ENCODE measurements around the gene LNPK. TPM values are rescaled to one million over a fixed set of nuclear protein-coding genes. Genes with fewer than 3 reads are reported as not detected.
A peak's percentile ranks its signal among the peaks of the same experiment; 100 is the strongest.

Gene LNPK
- total and polyA plus RNA-seq, 9 of the 15 experiments (the other 6 are each of a cell fraction or from before 2014, with no cell fraction given) = 6.4 to 40.4 (median 21.3) TPM

DNA sequence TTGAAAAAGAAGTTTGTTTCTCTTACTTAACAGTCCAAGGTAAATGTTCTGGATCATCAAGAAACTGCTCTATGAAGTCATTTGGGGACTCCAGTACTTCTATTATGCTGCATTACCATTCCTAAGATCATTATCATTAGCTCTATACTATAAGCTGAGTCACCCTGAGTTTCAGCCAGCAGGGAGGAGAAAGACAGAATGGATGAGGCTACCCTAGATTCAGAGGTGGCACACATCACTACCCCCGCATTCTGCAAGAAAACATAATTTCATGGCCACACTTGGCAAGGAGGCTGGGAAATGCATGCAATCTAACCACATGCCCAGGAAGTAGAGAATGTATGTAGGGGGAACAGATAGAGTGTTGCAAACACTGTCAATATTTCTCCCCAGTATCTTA lies 16.6 kb upstream of the LNPK start (continued):
- TF ChIP-seq, protein P1, sequence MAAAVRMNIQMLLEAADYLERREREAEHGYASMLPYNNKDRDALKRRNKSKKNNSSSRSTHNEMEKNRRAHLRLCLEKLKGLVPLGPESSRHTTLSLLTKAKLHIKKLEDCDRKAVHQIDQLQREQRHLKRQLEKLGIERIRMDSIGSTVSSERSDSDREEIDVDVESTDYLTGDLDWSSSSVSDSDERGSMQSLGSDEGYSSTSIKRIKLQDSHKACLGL (CRISPR knock-in tag; IDR thresholded peaks at IDR 0.05; ENCODE audit: borderline replicate concordance, poor library complexity, severe bottlenecking) = no peak
- no peak for TF ChIP-seq STAT5B (CRISPR knock-in tag; IDR thresholded peaks at IDR 0.05)

DNA sequence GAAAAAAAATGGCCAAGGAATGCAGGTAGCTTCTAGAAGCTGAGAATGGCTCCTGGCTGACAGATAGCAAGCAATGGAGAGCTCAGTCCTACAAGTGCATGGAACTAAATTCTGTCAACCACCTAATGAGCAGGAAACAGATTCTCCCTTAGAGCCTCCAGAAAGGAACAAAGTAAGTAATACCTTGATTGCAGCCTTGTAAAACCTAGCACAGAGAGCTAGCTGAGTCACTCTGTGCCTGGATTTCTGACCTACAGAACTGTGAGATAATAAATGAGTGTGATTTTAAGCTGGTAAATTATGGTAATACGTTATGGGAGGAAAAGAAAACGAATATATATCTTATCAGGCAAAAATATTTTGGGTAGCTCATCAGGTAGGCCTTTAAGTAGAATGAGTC lies 7.4 kb upstream of the LNPK start:
- no peaks in the 10 kb centered on the region for H3K36me3 ChIP-seq (ENCODE audit: control insufficient read depth, insufficient read depth, low read length)
- FAIRE-seq (no peak), DNase-seq (ENCODE audit: extremely low read depth in 1 of 4, low spot score in 3 of 4) (peak in 1 of 4 experiments; percentile 12), ATAC-seq (no peak)
- TF ChIP-seq NFE2 (IDR thresholded peaks at IDR 0.05; ENCODE audit: low read depth) = peak; percentile 31; the same call in 1 of the 2 replicates
- TF ChIP-seq NCOA6 (IDR thresholded peaks at IDR 0.05) = no peak
- TF ChIP-seq, protein P2, sequence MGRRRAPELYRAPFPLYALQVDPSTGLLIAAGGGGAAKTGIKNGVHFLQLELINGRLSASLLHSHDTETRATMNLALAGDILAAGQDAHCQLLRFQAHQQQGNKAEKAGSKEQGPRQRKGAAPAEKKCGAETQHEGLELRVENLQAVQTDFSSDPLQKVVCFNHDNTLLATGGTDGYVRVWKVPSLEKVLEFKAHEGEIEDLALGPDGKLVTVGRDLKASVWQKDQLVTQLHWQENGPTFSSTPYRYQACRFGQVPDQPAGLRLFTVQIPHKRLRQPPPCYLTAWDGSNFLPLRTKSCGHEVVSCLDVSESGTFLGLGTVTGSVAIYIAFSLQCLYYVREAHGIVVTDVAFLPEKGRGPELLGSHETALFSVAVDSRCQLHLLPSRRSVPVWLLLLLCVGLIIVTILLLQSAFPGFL (CRISPR knock-in tag; IDR thresholded peaks at IDR 0.05) = 0 out of 2 replicates have a peak, but pooled peaks have one; percentile 50
- peak; percentile 38 for TF ChIP-seq ZFP36 (IDR thresholded peaks at IDR 0.05; ENCODE audit: low read depth, low read length, partially characterized antibody)
- 0 out of 4 replicates have a peak, but pooled peaks of 1 of the 2 experiments have one; percentile 32 for TF ChIP-seq KDM1A (IDR thresholded peaks at IDR 0.05)
- TF ChIP-seq FOSL1 (tag; conservative IDR thresholded peaks at IDR 0.05) = 0 out of 2 replicates have a peak, but pooled peaks have one; percentile 17
- TF ChIP-seq, protein P3, sequence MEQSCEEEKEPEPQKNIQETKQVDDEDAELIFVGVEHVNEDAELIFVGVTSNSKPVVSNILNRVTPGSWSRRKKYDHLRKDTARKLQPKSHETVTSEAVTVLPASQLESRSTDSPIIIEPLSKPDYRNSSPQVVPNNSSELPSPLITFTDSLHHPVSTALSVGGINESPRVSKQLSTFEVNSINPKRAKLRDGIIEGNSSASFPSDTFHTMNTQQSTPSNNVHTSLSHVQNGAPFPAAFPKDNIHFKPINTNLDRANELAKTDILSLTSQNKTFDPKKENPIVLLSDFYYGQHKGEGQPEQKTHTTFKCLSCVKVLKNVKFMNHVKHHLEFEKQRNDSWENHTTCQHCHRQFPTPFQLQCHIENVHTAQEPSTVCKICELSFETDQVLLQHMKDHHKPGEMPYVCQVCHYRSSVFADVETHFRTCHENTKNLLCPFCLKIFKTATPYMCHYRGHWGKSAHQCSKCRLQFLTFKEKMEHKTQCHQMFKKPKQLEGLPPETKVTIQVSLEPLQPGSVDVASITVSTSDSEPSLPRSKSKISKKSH (CRISPR knock-in tag; IDR thresholded peaks at IDR 0.05) = no peak
- no peak for TF ChIP-seq ZNF124 (CRISPR knock-in tag; IDR thresholded peaks at IDR 0.05)
- peak in 1 of 2 experiments; percentile 29; a peak in 1 of 4 replicates for TF ChIP-seq RCOR1 (IDR thresholded peaks at IDR 0.05; ENCODE audit: borderline replicate concordance in 1 of 2, low read depth in 2 of 2, low read length in 2 of 2)
- TF ChIP-seq NRF1 (conservative IDR thresholded peaks at IDR 0.05 in 1 of 2, IDR thresholded peaks at IDR 0.05 in 1 of 2) = no peak
- TF ChIP-seq TCF7 (IDR thresholded peaks at IDR 0.05; ENCODE audit: borderline replicate concordance) = no peak
- TF ChIP-seq, protein P4, sequence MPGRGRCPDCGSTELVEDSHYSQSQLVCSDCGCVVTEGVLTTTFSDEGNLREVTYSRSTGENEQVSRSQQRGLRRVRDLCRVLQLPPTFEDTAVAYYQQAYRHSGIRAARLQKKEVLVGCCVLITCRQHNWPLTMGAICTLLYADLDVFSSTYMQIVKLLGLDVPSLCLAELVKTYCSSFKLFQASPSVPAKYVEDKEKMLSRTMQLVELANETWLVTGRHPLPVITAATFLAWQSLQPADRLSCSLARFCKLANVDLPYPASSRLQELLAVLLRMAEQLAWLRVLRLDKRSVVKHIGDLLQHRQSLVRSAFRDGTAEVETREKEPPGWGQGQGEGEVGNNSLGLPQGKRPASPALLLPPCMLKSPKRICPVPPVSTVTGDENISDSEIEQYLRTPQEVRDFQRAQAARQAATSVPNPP (IDR thresholded peaks at IDR 0.05; ENCODE audit: borderline replicate concordance, insufficient read depth, insufficient read length) = no peak
- no peak for TF ChIP-seq XRCC3 (IDR thresholded peaks at IDR 0.05)
- no peaks in the 10 kb centered on the region for H3K9me1 ChIP-seq (ENCODE audit: control insufficient read depth, insufficient read depth, low read length)
- CTCF ChIA-PET (ENCODE audit: low intra/inter-chr PET ratio) = no interaction called here
- H3K9ac ChIP-seq (ENCODE audit: insufficient read depth in 1 of 2, low read depth in 2 of 2, low read length in 2 of 2) = no peak overlapping the region
- H2AFZ ChIP-seq (ENCODE audit: low read depth, low read length) = no peak overlapping the region
- BruUV-seq (replicated peaks) = no TSS peak
- intact Hi-C loops (cut with micrococcal nuclease) = no loop called here
- H3K4me1 ChIP-seq (replicated peaks in 1 of 2; ENCODE audit: control insufficient read depth in 2 of 2, insufficient read depth in 2 of 2, low read length in 2 of 2) = peaks cover 9 to 17% of the 10 kb centered on the region in 2 experiments; a peak in 4 of 5 replicates
- in situ Hi-C loops (cut with MboI) = no loop called here
- 6% methylated on average over 2 of the region's 2 CpGs for WGBS (ENCODE audit: insufficient coverage, low coverage, missing lambda C conversion rate)
- no peaks in the 10 kb centered on the region for H3K79me2 ChIP-seq (ENCODE audit: control insufficient read depth, insufficient read depth, low read length)
- H3K4me3 ChIP-seq = no peak overlapping the region
- no peaks in the 10 kb centered on the region for H3K27me3 ChIP-seq (ENCODE audit: control insufficient read depth in 2 of 2, insufficient read depth in 2 of 2, low read length in 2 of 2)
- H3K27ac ChIP-seq (ENCODE audit: extremely low read depth, low read depth, low read length) = no peak overlapping the region
- POLR2A ChIA-PET = interaction anchor here (0.6 to 1.6 kb wide), 5 partner anchors 8 to 53 kb away, joined by 3 to 7 read pairs (median 3); partner anchors contain the start of gene LNPK
- no peak overlapping the region for H3K4me2 ChIP-seq (ENCODE audit: insufficient read depth, low read length)
- no peaks in the 10 kb centered on the region for H3K9me3 ChIP-seq (replicated peaks; ENCODE audit: control insufficient read depth, insufficient read depth, low read depth, low read length)
- no peaks in the 10 kb centered on the region for H4K20me1 ChIP-seq (replicated peaks; ENCODE audit: control insufficient read depth, insufficient read depth, low read length)

Data from K562 (cell line).